SK-N-SH (cell line): ENCODE measurements around the gene MAPKAPK5. TPM values are rescaled to one million over a fixed set of nuclear protein-coding genes. Genes with fewer than 3 reads are reported as not detected.

Experiments
- CTCF ChIA-PET: fragments of 300-600, 350-600 bp; formaldehyde crosslinking; extraction: SDS; loops from one replicate; lab custom pipeline; 2021; lab: Yijun Ruan, JAX
- POLR2A ChIA-PET: fragments of 350-600 bp; sonication (Branson Sonifier 250); formaldehyde crosslinking; extraction: SDS; loops from one replicate; lab custom pipeline; 2020; ENCODE audit warnings: antibody characterized with exemption, inconsistent platforms; lab: Yijun Ruan, JAX
- DNase-seq: peaks from one replicate; pipeline ENCODE4 v3.0.0; 2012
- H2AFZ ChIP-seq: fragments of 200-600 bp; sonication (generic); 2 replicates; pipeline ENCODE4 v1.8.1; 2016; ENCODE audit warnings: antibody characterized with exemption, mild to moderate bottlenecking, low read depth
- H3F3A ChIP-seq: fragments of 200-600 bp; sonication (generic); replicated peaks from 2 replicates; pipeline ENCODE3; 2016; ENCODE audit warnings: antibody characterized with exemption, mild to moderate bottlenecking; ENCODE audit not compliant: insufficient read depth
- H3K27ac ChIP-seq, 2 experiments: fragments of 200-500 bp in 1 of 2; fragments of 200-600 bp in 1 of 2; sonication (Bioruptor generic) in 1 of 2; sonication (generic), shearing (Covaris generic) in 1 of 2; 2 replicates each; pipeline versions ENCODE4 v1.5.1 to v1.6.1; 2014 to 2016; ENCODE audit warnings: low read depth in 2 of 2, inconsistent platforms in 1 of 2, low read length in 1 of 2, mild to moderate bottlenecking in 1 of 2, mixed read lengths in 1 of 2
- H3K27me3 ChIP-seq: fragments of 200-600 bp; sonication (generic), shearing (Covaris generic); 2 replicates; pipeline ENCODE4 v1.6.1; 2016; ENCODE audit warnings: mixed run types; ENCODE audit not compliant: insufficient read depth
- H3K36me3 ChIP-seq, 2 experiments: fragments of 200-500 bp in 1 of 2; fragments of 200-600 bp in 1 of 2; sonication (Bioruptor generic) in 1 of 2; sonication (generic) in 1 of 2; replicated peaks in 1 of 2; 2 replicates each; pipeline versions ENCODE3 to v1.5.1; 2014 to 2016; ENCODE audit warnings: low read length in 1 of 2, mild to moderate bottlenecking in 1 of 2; ENCODE audit not compliant: insufficient read depth in 2 of 2, control insufficient read depth in 1 of 2
- H3K4me1 ChIP-seq, 2 experiments: fragments of 200-500 bp in 1 of 2; fragments of 200-600 bp in 1 of 2; sonication (Bioruptor generic) in 1 of 2; sonication (generic), shearing (Covaris generic) in 1 of 2; 2 replicates each; pipeline versions ENCODE4 v1.5.1 to v1.6.1; 2014 to 2016; ENCODE audit warnings: low read depth in 1 of 2, low read length in 1 of 2, mixed run types in 1 of 2; ENCODE audit not compliant: insufficient read depth in 2 of 2, control insufficient read depth in 1 of 2
- H3K4me2 ChIP-seq: fragments of 200-600 bp; sonication (generic), shearing (Covaris generic); 2 replicates; pipeline ENCODE4 v1.6.1; 2017; ENCODE audit warnings: mixed run types
- H3K4me3 ChIP-seq, 2 experiments: fragments of 200-500 bp in 1 of 2; fragments of 200-600 bp in 1 of 2; sonication (Bioruptor generic) in 1 of 2; sonication (generic), shearing (Covaris generic) in 1 of 2; 2 replicates each; pipeline versions ENCODE4 v1.5.1 to v1.8.1; 2014 to 2016; ENCODE audit warnings: low read depth in 2 of 2, inconsistent platforms in 1 of 2, low read length in 1 of 2, mild to moderate bottlenecking in 1 of 2, mixed read lengths in 1 of 2, moderate library complexity in 1 of 2
- H3K79me2 ChIP-seq: fragments of 200-600 bp; sonication (generic); 2 replicates; pipeline ENCODE4 v1.8.1; 2017; ENCODE audit warnings: mild to moderate bottlenecking; ENCODE audit not compliant: insufficient read depth
- H3K9ac ChIP-seq: fragments of 200-600 bp; sonication (generic); 2 replicates; pipeline ENCODE4 v1.6.1; 2017; ENCODE audit warnings: mixed run types
- H3K9me2 ChIP-seq: fragments of 200-600 bp; sonication (generic); 2 replicates; pipeline ENCODE4 v1.6.1; 2017; ENCODE audit warnings: mixed run types
- H3K9me3 ChIP-seq: fragments of 200-600 bp; sonication (generic); 2 replicates; pipeline ENCODE4 v1.6.1; 2017; ENCODE audit warnings: mixed run types, mild to moderate bottlenecking, moderate library complexity
- H4K20me1 ChIP-seq: fragments of 200-600 bp; sonication (generic); 2 replicates; pipeline ENCODE4 v1.6.1; 2017; ENCODE audit warnings: mild to moderate bottlenecking, mixed run types; ENCODE audit not compliant: insufficient read depth
- EZH2phosphoT487 ChIP-seq: fragments of 200-600 bp; sonication (generic); IDR thresholded peaks from 2 replicates; pipeline ENCODE4 v1.6.1; 2017; ENCODE audit warnings: low read depth, mixed run types, mild to moderate bottlenecking, antibody characterized with exemption, moderate library complexity, borderline replicate concordance
- FOXJ3 ChIP-seq: sonication (generic); formaldehyde crosslinking; IDR thresholded peaks from 2 replicates; pipeline ENCODE4 v1.5.1; 2020; ENCODE audit warnings: mild to moderate bottlenecking, missing genetic modification reagents
- JUND ChIP-seq: IDR thresholded peaks from 2 replicates; pipeline ENCODE4 v1.4.0; 2012
- MXI1 ChIP-seq: IDR thresholded peaks from 2 replicates; pipeline ENCODE4 v1.6.1; 2012; ENCODE audit warnings: mild to moderate bottlenecking, low read depth, low read length, improper control_type of control experiment
- RAD21 ChIP-seq: IDR thresholded peaks from 2 replicates; pipeline ENCODE4 v1.6.1; 2012; ENCODE audit warnings: mild to moderate bottlenecking, low read length
- REST ChIP-seq: IDR thresholded peaks from 2 replicates; pipeline ENCODE4 v1.6.1; 2012; ENCODE audit warnings: mild to moderate bottlenecking, low read depth, low read length, moderate library complexity
- RXRA ChIP-seq: IDR thresholded peaks from 2 replicates; pipeline ENCODE4 v1.4.0; 2012; ENCODE audit warnings: low read depth, mild to moderate bottlenecking, borderline replicate concordance
- SIN3A ChIP-seq: IDR thresholded peaks from 2 replicates; pipeline ENCODE4 v1.6.1; 2012; ENCODE audit warnings: low read depth, mild to moderate bottlenecking, low read length, moderate library complexity, borderline replicate concordance
- TAF1 ChIP-seq: IDR thresholded peaks from 2 replicates; pipeline ENCODE4 v1.6.1; 2012; ENCODE audit warnings: low read depth, mild to moderate bottlenecking, low read length, moderate library complexity, borderline replicate concordance
- USF1 ChIP-seq: IDR thresholded peaks from 2 replicates; pipeline ENCODE4 v1.4.0; 2012; ENCODE audit warnings: low read depth, borderline replicate concordance
- USF2 ChIP-seq: fragments of 150-350 bp; IDR thresholded peaks from 2 replicates; pipeline ENCODE4 v1.6.1; 2017; ENCODE audit warnings: antibody characterized with exemption, low read length, low read depth, borderline replicate concordance
- YY1 ChIP-seq: IDR thresholded peaks from 2 replicates; pipeline ENCODE4 v1.4.0; 2012; ENCODE audit warnings: low read depth, mild to moderate bottlenecking
- WGBS: methylation state at CpG from one replicate; pipeline ENCODE4 v1.1.6; 2017; ENCODE audit warnings: low lambda C conversion rate; 5-methylcytosine and 5-hydroxymethylcytosine counted together
- polyA plus RNA-seq, 3 experiments: library from polyadenylated mRNA; depleted of rRNA; stranded (reverse); fragments of >200 nt; gene quantifications; 2 replicates each; pipeline ENCODE4 v1.2.3, GENCODE V29; 2012

Gene MAPKAPK5
- polyA plus RNA-seq, 1 of the 3 experiments (the other 2 are of a cell fraction) = 38.1 TPM

DNA sequence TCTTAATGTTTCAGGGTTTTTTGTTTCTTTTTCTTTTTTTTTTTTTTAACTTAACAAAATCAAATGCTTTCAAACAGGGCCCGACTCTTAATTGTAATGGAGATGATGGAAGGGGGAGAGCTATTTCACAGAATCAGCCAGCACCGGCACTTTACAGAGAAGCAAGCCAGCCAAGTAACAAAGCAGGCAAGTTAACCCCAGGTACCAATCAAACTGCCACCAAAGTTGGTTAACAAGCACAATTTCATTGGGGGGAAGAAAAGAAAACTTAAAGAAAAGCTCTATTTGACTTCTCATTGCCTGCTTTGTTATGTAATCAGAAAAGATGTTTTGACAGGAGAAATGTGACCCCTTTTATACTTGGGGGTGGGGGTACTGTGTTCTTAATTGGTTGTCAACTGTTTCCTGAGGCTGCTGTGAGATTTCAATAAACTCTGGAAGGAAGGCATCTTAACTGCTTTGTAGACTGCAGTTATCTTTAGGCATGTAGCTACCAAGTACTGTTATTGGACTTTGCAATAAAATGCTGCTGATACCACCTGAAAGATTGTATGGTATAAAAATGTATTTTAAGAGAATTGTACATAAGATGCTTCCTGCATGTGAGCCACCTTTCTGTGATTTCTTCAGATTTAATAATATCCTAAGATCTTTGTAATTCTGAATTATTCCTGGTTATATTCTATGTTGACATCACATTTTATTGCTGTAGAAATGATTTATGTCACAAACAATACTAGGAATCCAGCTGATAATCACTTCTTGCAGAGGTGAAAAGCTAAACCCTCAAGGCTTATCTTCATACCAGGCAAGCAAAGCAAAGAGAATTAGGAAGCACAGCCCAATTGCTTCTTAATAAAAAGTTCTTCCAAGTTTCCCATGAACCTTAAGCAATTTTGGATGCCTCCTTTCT is 26.9 kb downstream of the MAPKAPK5 start:
- ChIA-PET POLR2A (no interaction called here), CTCF (no interaction called here)
- no peak for TF ChIP-seq TAF1
- no peak for TF ChIP-seq FOXJ3 (CRISPR knock-in tag)
- no peak for TF ChIP-seq JUND
- TF ChIP-seq RAD21 = no peak
- no peak for TF ChIP-seq YY1
- Histone ChIP-seq H3K27ac (no peak overlapping the region), H4K20me1 (no peaks in the 10 kb centered on the region), H3K9me3 (no peaks in the 10 kb centered on the region), H3K4me2 (no peak overlapping the region), H3K9ac (no peak overlapping the region), H3K4me3 (no peak overlapping the region), H3K9me2 (no peaks in the 10 kb centered on the region), H3F3A (no peaks in the 10 kb centered on the region), H3K36me3 (peaks cover 57 to 68% of the 10 kb centered on the region in 2 experiments), H2AFZ (no peak overlapping the region), H3K79me2 (peaks cover 15% of the 10 kb centered on the region), H3K4me1 (no peaks in the 10 kb centered on the region), H3K27me3 (no peaks in the 10 kb centered on the region)
- no peak for DNase-seq
- WGBS = 98% methylated on average over 2 of the region's 2 CpGs

- Histone ChIP-seq H3K27ac (no peak overlapping the region; a peak in 1 of 4 replicates), H4K20me1 (no peaks in the 10 kb centered on the region), H3K9me3 (no peaks in the 10 kb centered on the region), H3K4me2 (no peak overlapping the region)
- CTCF ChIA-PET = no interaction called here
- no peak for DNase-seq
- TF ChIP-seq REST (no peak), SIN3A (no peak), RXRA (no peak), FOXJ3 (CRISPR knock-in tag) (no peak), USF2 (no peak), MXI1 (no peak), USF1 (no peak), EZH2phosphoT487 (no peak)
- TF ChIP-seq, all 33 proteins: peak for 0
- no peak overlapping the region for H2AFZ ChIP-seq
- 93% methylated on average over 1 of the region's 1 CpG for WGBS
- H3K79me2 ChIP-seq = peaks cover 7% of the 10 kb centered on the region
- H3F3A ChIP-seq = no peaks in the 10 kb centered on the region
- POLR2A ChIA-PET = no interaction called here
- no peaks in the 10 kb centered on the region for H3K4me1 ChIP-seq
- H3K27me3 ChIP-seq = no peaks in the 10 kb centered on the region
- H3K4me3 ChIP-seq = no peak overlapping the region
- no peaks in the 10 kb centered on the region for H3K9me2 ChIP-seq
- peaks cover 59 to 68% of the 10 kb centered on the region in 2 experiments for H3K36me3 ChIP-seq
- H3K9ac ChIP-seq = no peak overlapping the region
These were observed 27.6 kb downstream of the MAPKAPK5 start for GRCh38 chr12:111869671-111870070.
